HG03469 (cell line): ENCODE measurements around the gene KANTR.

Source experiments
- ATAC-seq: cut with Tn5 transposase; IDR thresholded peaks from one replicate; pipeline ENCODE4 v1.9.1; 2021; ENCODE audit warnings: mild to moderate bottlenecking, moderate library complexity, moderate number of reproducible peaks; ENCODE audit not compliant: unreplicated experiment

The KANTR gene

GRCh38 chrX:53093748-53094581, at the start of gene KANTR:
TSS of gene KANTR (plus strand) at chrX:53094142. CDS start at chrX:53124273, 30,131 bp downstream.
- peak; percentile 79 for ATAC-seq

- ATAC-seq, result no peak
These were observed 48.9 kb upstream of the KANTR start for GRCh38 chrX:53044995-53045394.

GRCh38 chrX:53047228-53047627, 46.7 kb upstream of the KANTR start:
- no peak for ATAC-seq

GRCh38 chrX:53048169-53049126, 45.5 kb upstream of the KANTR start, which contains the start of gene GPR173:
TSS of gene GPR173 (plus strand) at chrX:53048789. CDS start at chrX:53076622, 27,833 bp downstream.
- ATAC-seq, result no peak

GRCh38 chrX:53049127-53049517, 44.8 kb upstream of the KANTR start:
- no peak for ATAC-seq

GRCh38 chrX:53050841-53051240, 43.1 kb upstream of the KANTR start:
- no peak for ATAC-seq

GRCh38 chrX:53055244-53055849, 38.6 kb upstream of the KANTR start:
- ATAC-seq, result no peak

- no peak for ATAC-seq
These were observed 37.6 kb upstream of the KANTR start for GRCh38 chrX:53056292-53056691.

GRCh38 chrX:53065104-53065503, 28.8 kb upstream of the KANTR start:
- no peak for ATAC-seq

- no peak for ATAC-seq
These were observed 22.9 kb upstream of the KANTR start for GRCh38 chrX:53071064-53071463.

- peak; percentile 63 for ATAC-seq
These were observed 22.1 kb upstream of the KANTR start for GRCh38 chrX:53071604-53072417.

- no peak for ATAC-seq
These were observed 21.4 kb upstream of the KANTR start for GRCh38 chrX:53072418-53073114.

GRCh38 chrX:53073115-53073586, 20.8 kb upstream of the KANTR start:
- no peak for ATAC-seq

- ATAC-seq, result no peak
These were observed 18.9 kb upstream of the KANTR start for GRCh38 chrX:53075011-53075410.

GRCh38 chrX:53076671-53077070, 17.3 kb upstream of the KANTR start:
- ATAC-seq, result no peak

- ATAC-seq, result no peak
These were observed 16.4 kb upstream of the KANTR start for GRCh38 chrX:53077207-53078197.

- no peak for ATAC-seq
These were observed 15.0 kb upstream of the KANTR start for GRCh38 chrX:53078943-53079342.
